ENCODE results near the gene CRYL1.

CRYL1 gene, protein sequence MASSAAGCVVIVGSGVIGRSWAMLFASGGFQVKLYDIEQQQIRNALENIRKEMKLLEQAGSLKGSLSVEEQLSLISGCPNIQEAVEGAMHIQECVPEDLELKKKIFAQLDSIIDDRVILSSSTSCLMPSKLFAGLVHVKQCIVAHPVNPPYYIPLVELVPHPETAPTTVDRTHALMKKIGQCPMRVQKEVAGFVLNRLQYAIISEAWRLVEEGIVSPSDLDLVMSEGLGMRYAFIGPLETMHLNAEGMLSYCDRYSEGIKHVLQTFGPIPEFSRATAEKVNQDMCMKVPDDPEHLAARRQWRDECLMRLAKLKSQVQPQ

GRCh38 chr13:20525601-20526544, at the start of gene CRYL1:
TSS of gene CRYL1 (minus strand) at chr13:20525857. CDS start at chr13:20525794, 63 bp downstream.
- peak; percentile 18 for DNase-seq

GRCh38 chr13:20573636-20574035, 48.0 kb upstream of the CRYL1 start:
- no peak for DNase-seq

DNA sequence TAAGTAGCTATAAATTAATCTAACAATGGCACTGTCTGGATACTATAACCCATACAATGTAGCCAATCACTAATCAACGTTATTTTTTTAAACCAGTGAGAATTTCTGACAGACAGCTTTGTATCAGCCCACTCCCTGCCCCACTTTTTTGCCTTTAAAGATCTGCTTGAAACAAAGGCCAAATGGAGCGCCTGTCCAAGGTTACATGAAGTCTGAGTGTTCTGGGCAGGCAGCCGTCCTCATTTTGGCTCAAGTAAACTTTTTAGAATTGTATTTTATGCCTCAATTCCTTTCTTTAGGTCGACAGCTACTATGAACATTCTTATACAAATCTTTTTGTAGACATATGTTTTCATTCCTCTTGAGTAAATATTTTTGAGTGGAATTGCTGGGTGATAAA, 47.5 kb upstream of the CRYL1 start:
- no peak for DNase-seq

- DNase-seq = no peak
Measured at GRCh38 chr13:20571676-20572075, 46.0 kb upstream of the CRYL1 start.

- no peak for DNase-seq
Measured at GRCh38 chr13:20570517-20570916, 44.9 kb upstream of the CRYL1 start.

DNA sequence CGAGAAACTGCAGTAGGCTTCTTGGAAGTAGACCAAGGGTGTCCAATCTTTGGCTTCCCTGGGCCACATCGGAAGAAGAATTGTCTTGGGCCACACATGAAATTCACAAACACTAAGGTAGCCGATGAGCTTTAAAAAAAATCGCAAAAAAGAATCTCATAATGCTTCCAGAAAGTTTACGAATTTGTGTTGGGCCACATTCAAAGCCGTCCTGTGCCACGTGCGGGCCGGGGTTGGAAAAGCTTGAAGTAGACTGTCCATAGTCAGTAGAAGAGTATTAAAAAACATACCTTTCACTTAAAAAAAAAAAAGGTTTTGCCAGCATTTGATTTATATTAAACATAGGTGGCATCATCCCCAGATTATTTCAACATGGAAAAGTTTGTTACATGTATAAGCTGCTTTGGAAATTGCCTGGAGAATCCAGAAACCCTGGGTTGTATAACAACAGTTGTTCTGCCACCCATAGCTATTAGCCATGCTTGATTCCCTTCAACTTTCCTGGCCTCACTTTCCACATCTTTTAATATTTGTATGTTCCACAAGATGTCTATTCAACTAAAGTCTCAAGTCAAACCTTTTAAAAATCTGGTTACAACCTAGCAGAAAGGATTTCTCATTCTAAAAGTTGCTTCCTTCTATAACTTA, 42.3 kb upstream of the CRYL1 start:
- no peak for DNase-seq

- peak; percentile 80 for DNase-seq
Measured at GRCh38 chr13:20566898-20567874, 41.5 kb upstream of the CRYL1 start, which contains the start of gene IFT88. TSS of gene IFT88 (plus strand) at chr13:20567157. CDS start at chr13:20574386, 7,229 bp downstream.

GRCh38 chr13:20566468-20566897, 40.8 kb upstream of the CRYL1 start:
- peak; percentile 80 for DNase-seq

DNA sequence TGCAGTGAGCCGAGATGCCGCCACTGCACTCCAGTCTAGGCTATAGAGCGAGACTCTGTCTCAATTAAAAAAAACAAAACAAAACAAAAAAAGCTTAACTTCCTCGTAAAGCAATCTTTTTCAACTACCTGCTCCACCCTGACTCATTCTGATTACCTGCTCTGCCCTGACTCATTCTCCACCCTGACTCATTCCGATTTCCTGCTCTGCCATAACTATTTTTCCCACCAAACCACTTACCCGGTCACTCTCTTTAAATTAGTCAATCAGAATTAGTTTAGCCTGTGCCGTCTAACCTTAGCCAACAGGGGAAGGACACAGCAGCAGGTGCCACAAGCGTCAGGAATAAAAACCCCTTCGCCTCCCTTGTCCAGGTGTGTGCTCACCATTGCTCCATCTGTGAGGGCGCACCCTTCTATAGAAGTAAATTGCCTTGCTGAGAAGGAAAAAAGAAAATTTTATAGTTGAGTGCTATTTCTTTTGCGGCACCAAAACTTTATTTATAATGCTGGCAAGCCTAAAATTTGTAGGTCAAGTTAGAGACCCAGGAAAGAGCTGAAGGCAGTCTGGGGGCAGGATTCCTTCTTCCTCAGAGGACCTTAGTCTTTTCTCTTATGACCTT, 39.6 kb upstream of the CRYL1 start:
- DNase-seq = no peak

- no peak for DNase-seq
Measured at GRCh38 chr13:20561741-20562140, 36.1 kb upstream of the CRYL1 start.

DNA sequence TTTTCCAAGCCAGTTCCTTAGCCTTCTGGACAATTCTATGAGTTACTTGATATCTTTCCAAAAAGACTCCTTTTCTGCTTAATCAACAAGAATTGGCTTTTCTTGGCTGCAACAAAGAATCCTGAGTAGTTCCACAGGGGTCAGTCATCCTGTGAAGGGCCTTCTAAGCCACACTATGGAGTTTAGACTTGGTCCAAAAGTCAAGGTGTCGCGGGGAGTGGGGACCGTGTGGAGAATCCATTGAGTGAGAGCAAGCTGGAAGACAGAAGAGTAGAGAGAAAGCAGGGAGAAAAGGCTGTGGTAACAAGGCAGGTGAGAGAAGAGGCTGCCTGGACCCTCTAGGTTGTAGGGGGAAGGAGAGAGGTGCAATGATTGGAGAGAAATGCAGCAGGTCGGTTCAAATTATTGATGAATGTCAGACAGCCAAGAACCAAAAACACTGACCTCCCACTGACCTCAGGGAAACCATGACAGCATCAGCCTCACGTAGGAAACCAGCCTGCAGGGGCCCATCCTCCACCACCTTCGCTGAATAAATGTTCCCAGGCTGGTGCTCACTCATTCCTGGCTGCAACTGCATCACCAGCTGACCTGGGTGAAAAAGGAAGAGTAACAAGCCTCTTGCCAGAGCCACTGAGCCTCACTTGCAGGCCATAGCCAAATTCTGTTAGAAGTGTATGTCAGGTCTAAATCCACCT, 34.2 kb upstream of the CRYL1 start:
- DNase-seq = no peak

DNA sequence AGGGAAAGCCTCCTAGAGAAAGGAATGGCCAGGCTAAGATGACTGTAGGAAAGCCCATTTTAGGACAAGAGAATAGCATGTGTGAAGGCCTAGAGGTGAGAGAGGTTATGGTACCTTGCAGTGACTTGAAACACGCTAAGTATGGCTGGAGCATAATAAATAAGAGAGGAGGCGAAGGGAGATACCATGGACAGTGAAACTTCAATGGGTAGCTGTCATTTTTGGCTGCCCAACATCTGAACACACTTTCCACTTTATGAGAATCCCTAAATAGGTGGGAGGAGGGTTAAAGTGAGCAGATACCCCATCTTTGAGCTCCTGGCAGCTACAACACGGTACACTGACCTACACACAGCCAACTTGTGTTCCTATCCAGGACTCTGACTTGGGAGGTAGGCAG, 33.3 kb upstream of the CRYL1 start:
- DNase-seq = no peak

- DNase-seq = no peak
Measured at GRCh38 chr13:20553311-20553710, 27.7 kb upstream of the CRYL1 start.

- no peak for DNase-seq
Measured at GRCh38 chr13:20550799-20551198, 25.1 kb upstream of the CRYL1 start.

- no peak for DNase-seq
Measured at GRCh38 chr13:20547479-20547908, 21.8 kb upstream of the CRYL1 start.

DNA sequence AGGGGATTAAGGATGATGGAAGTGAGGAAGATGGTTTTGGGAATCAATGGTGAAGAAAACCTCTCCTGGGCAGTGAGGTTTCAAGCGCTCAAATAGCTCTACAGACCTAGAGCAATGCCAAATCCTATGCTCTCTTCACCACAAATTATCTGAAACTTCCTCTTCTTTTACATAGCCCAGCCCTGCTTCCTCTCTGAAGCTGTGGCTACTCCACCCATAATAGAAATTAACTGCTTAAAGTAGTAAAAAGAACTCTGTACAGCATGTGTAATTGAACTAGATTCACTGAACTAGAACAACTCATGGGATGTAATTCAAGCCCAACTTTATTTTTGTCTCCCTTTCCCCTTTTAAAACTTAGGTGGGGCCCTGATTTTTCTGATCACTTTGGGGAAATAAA, 20.9 kb upstream of the CRYL1 start:
- no peak for DNase-seq

GRCh38 chr13:20544201-20544923, 18.7 kb upstream of the CRYL1 start:
- DNase-seq = no peak

DNA sequence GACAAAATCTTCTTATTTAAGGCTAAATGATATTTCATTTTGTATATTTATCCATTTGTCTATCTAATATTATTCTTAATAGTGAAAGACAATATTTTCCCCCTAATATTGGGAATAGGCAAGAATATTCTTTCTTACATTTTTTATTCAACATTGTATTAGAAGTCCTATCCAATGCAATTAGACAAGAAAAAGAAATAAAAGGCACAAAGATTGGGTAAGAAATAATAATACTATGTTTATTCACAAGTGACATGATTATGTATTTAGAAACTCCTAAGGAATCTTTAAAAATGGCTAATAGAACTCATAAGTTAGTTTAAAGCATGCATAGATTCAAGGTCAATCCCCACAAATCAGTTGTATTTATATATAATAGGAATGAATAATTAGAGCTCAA, 11.3 kb upstream of the CRYL1 start:
- no peak for DNase-seq

DNA sequence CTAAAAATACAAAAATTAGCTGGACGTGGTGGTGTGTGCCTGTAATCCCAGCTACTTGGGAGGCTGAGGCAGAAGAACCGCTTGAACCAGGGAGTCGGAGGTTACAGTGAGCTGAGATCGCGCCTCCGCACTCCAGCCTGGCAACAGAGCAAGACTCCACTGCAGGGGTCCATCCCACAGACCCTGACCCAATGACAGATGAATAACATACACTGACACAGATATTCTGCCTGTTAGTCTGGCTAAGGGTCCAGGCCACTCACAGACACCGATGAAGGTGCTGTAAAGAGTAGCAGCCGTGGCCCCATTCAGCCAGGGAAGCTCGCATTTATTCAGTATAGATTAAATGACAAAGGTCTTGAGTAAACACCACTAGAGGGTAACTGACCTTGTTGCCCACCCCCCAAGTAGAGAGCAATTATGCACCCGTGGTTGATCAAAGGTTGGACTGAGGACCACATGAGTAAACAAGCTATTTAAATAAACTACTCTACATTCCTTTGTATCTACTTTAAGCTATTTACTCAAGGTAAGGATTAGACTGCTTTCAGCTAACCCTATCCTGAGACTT, 8.5 kb upstream of the CRYL1 start:
- DNase-seq = no peak

GRCh38 chr13:20528452-20528851, 2.8 kb upstream of the CRYL1 start:
- no peak for DNase-seq
